ENCODE results near the gene PDE7B.

Gene PDE7B

GRCh38 chr6:135851442-135852271, at the start of gene PDE7B:
Gene PDE7B (plus strand): TSS chr6:135851701.
- H3K4me3 ChIP-seq (replicated peaks in 1 of 2; ENCODE audit: low read depth in 2 of 2, low read length in 2 of 2): peak within 1 kb of the TSS; percentile 48 to 60
- peak; percentile 98 to 99 for DNase-seq (ENCODE audit: low read depth in 2 of 2)
- TF ChIP-seq CTCF (IDR thresholded peaks at IDR 0.05; ENCODE audit: low read depth, low read length): no peak

GRCh38 chr6:135801755-135802465, 49.6 kb upstream of the PDE7B start:
- no peak for DNase-seq (ENCODE audit: low read depth in 2 of 2)
- no peak overlapping the region for H3K4me3 ChIP-seq (replicated peaks in 1 of 2; ENCODE audit: low read depth in 2 of 2, low read length in 2 of 2)
- no peak for TF ChIP-seq CTCF (IDR thresholded peaks at IDR 0.05; ENCODE audit: low read depth, low read length)

- TF ChIP-seq CTCF (IDR thresholded peaks at IDR 0.05; ENCODE audit: low read depth, low read length): no peak
- H3K4me3 ChIP-seq (replicated peaks in 1 of 2; ENCODE audit: low read depth in 2 of 2, low read length in 2 of 2): no peak overlapping the region
- DNase-seq (ENCODE audit: low read depth in 2 of 2): no peak
Observed at GRCh38 chr6:135810486-135810885, 41.0 kb upstream of the PDE7B start.

GRCh38 chr6:135811170-135811569, 40.3 kb upstream of the PDE7B start:
- TF ChIP-seq CTCF (IDR thresholded peaks at IDR 0.05; ENCODE audit: low read depth, low read length): no peak
- H3K4me3 ChIP-seq (replicated peaks in 1 of 2; ENCODE audit: low read depth in 2 of 2, low read length in 2 of 2): no peak overlapping the region
- DNase-seq (ENCODE audit: low read depth in 2 of 2): no peak

- TF ChIP-seq CTCF (IDR thresholded peaks at IDR 0.05; ENCODE audit: low read depth, low read length): no peak
- DNase-seq (ENCODE audit: low read depth in 2 of 2): peak; percentile 46 to 69
- no peak overlapping the region for H3K4me3 ChIP-seq (replicated peaks in 1 of 2; ENCODE audit: low read depth in 2 of 2, low read length in 2 of 2)
Observed at GRCh38 chr6:135811644-135812526, 39.6 kb upstream of the PDE7B start.

GRCh38 chr6:135813401-135813800, 38.1 kb upstream of the PDE7B start:
- no peak for TF ChIP-seq CTCF (IDR thresholded peaks at IDR 0.05; ENCODE audit: low read depth, low read length)
- H3K4me3 ChIP-seq (replicated peaks in 1 of 2; ENCODE audit: low read depth in 2 of 2, low read length in 2 of 2): no peak overlapping the region
- DNase-seq (ENCODE audit: low read depth in 2 of 2): no peak

Measured in cardiac fibroblast (primary cell).